Osteoblast (primary cell): Measurements from ENCODE around the gene IFNB1. TPM values are rescaled to one million over a fixed set of nuclear protein-coding genes. Genes with fewer than 3 reads are reported as not detected.

Experiments used
- DNase-seq: peaks from one replicate; pipeline ENCODE4 v3.0.0; 2011; ENCODE audit warnings: low spot score, mixed read lengths; ENCODE audit not compliant: insufficient read length; ENCODE audit errors: missing footprints
- H2AFZ ChIP-seq: 2 replicates; pipeline ENCODE4 v1.6.0; 2011; ENCODE audit warnings: mild to moderate bottlenecking, low read length
- H3K27ac ChIP-seq: 2 replicates; pipeline ENCODE4 v1.5.1; 2011; ENCODE audit warnings: mild to moderate bottlenecking, low read depth, low read length, moderate library complexity
- H3K27me3 ChIP-seq: 2 replicates; pipeline ENCODE4 v1.6.0; 2012; ENCODE audit warnings: mild to moderate bottlenecking, control low read depth, inconsistent platforms, low read length, moderate library complexity; ENCODE audit not compliant: insufficient read depth
- H3K36me3 ChIP-seq: 2 replicates; pipeline ENCODE4 v1.5.1; 2011; ENCODE audit warnings: mild to moderate bottlenecking, low read length, control low read depth, moderate library complexity; ENCODE audit not compliant: insufficient read depth
- H3K4me1 ChIP-seq: 2 replicates; pipeline ENCODE4 v1.5.1; 2011; ENCODE audit warnings: mild to moderate bottlenecking, low read length, control low read depth, moderate library complexity; ENCODE audit not compliant: insufficient read depth
- H3K4me2 ChIP-seq: 2 replicates; pipeline ENCODE4 v1.6.0; 2011; ENCODE audit warnings: mild to moderate bottlenecking, low read length; ENCODE audit not compliant: insufficient read depth
- H3K4me3 ChIP-seq: fragments of 200-600 bp; sonication (generic); 3 replicates; pipeline ENCODE4 v1.5.1; 2012; ENCODE audit warnings: mild to moderate bottlenecking, low read length, inconsistent platforms; ENCODE audit not compliant: insufficient read depth
- H3K79me2 ChIP-seq: 2 replicates; pipeline ENCODE4 v1.6.0; 2012; ENCODE audit warnings: mild to moderate bottlenecking, low read length, control low read depth, inconsistent platforms; ENCODE audit not compliant: insufficient read depth
- H3K9me3 ChIP-seq: 2 replicates; pipeline ENCODE4 v1.5.1; 2011; ENCODE audit warnings: low read depth, low read length, control low read depth
- H4K20me1 ChIP-seq: 2 replicates; pipeline ENCODE4 v1.6.0; 2012; ENCODE audit warnings: mild to moderate bottlenecking, low read length, control low read depth; ENCODE audit not compliant: insufficient read depth
- total RNA-seq: library from RNA; depleted of rRNA; stranded (reverse); fragments of >200 nt; gene quantifications from 2 replicates; pipeline ENCODE4 v1.2.3, GENCODE V29; 2012
- TF ChIP-seq, protein P1 (sequence below): IDR thresholded peaks from 2 replicates; pipeline ENCODE4 v1.5.1; 2011; ENCODE audit warnings: mild to moderate bottlenecking, low read depth, low read length, moderate library complexity; ENCODE audit errors: extremely low read depth

The IFNB1 gene
- total RNA-seq, 1 donor = not detected

DNA sequence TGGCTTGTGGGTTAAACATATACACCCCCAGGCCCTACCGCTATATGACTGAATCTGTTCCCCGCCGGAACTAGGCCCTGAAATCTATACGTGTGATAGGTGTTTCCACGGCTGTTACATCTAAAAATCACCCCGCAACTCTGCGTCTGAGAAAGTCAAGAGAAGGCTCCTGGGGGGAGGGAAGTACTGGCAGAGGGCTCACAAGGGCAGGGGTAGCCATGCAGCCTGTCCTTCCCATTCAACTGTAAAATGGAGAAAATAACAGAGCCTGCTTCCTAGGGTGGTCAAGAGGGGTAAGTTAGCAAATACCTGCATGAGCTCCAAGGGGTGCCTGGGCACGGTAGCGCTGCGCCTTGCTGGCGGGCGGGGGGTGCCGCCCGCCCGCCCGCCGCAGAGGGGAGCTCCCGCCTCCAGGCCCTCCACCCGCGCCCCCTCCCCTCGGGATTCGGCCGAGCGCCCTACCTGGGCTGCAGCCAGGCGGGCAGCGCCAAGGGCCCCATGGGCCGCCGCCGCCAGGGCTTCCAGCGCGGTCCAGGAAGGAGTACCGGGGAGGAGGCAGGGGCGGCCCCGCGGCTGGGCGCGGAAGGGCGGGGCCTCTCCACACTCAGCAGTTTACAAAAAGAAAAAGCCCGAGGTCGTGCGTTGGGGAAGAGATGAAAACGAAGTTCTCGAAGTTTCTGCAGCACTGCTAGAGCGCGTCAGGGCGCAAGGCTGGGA, 46.5 kb downstream of the IFNB1 start, which contains the start of gene HACD4:
TSS of gene HACD4 (minus strand) at position 550 of the 717 bp plus-strand sequence. CDS start at position 500, 50 bp downstream.
- peak; percentile 92 for DNase-seq
- H3K4me1 ChIP-seq = peaks cover 20% of the 10 kb centered on the region
- H4K20me1 ChIP-seq = no peaks in the 10 kb centered on the region
- peak within 1 kb of the TSS; percentile 30 for H3K27ac ChIP-seq
- H3K4me2 ChIP-seq = peak within 1 kb of the TSS; percentile 92
- TF ChIP-seq, protein P1, sequence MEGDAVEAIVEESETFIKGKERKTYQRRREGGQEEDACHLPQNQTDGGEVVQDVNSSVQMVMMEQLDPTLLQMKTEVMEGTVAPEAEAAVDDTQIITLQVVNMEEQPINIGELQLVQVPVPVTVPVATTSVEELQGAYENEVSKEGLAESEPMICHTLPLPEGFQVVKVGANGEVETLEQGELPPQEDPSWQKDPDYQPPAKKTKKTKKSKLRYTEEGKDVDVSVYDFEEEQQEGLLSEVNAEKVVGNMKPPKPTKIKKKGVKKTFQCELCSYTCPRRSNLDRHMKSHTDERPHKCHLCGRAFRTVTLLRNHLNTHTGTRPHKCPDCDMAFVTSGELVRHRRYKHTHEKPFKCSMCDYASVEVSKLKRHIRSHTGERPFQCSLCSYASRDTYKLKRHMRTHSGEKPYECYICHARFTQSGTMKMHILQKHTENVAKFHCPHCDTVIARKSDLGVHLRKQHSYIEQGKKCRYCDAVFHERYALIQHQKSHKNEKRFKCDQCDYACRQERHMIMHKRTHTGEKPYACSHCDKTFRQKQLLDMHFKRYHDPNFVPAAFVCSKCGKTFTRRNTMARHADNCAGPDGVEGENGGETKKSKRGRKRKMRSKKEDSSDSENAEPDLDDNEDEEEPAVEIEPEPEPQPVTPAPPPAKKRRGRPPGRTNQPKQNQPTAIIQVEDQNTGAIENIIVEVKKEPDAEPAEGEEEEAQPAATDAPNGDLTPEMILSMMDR = no peak
- no peaks in the 10 kb centered on the region for H3K36me3 ChIP-seq
- no peaks in the 10 kb centered on the region for H3K9me3 ChIP-seq
- H2AFZ ChIP-seq = peak within 1 kb of the TSS; percentile 93
- no peaks in the 10 kb centered on the region for H3K27me3 ChIP-seq
- H3K4me3 ChIP-seq = peak within 1 kb of the TSS; percentile 75
- H3K79me2 ChIP-seq = no peaks in the 10 kb centered on the region

DNA sequence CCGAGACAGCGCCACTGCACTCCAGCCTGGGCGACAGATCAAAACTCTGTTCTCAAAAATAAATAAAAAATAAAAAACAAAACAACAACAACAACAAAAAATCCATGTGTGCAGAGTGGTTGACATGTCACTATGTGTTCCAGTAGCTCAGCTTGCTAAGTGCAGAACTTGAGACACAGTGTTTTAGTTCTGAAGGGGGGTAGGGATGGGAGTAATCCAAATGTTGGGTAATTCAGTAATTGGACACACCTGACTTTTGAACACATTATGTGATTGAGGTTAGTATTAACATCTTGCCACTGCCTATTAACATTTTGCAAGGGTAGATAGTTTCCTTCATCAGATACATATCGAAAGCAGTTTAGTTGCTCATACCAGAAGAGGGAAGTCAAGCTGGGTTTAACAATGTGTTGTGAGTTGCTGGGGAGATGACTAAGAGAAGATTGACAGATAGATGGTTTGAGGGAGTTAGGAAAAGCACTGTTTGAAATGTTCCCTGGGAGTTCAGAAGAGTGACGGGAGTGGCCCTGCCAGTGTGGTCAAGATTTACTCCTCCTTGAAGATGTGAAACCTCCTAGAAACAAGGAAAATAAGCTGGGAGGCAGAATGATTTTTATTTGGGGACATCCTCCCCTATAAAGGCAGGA, 47.2 kb downstream of the IFNB1 start:
- Histone ChIP-seq H3K4me2 (peak overlapping the region; percentile 92), H3K27me3 (no peaks in the 10 kb centered on the region), H3K4me1 (peaks cover 20% of the 10 kb centered on the region), H3K27ac (peak overlapping the region; percentile 30), H2AFZ (peak overlapping the region; percentile 93), H4K20me1 (no peaks in the 10 kb centered on the region), H3K79me2 (no peaks in the 10 kb centered on the region), H3K4me3 (peak overlapping the region; percentile 75), H3K36me3 (no peaks in the 10 kb centered on the region), H3K9me3 (no peaks in the 10 kb centered on the region)
- peak; percentile 93 for DNase-seq
- TF ChIP-seq, protein P1 = no peak

DNA sequence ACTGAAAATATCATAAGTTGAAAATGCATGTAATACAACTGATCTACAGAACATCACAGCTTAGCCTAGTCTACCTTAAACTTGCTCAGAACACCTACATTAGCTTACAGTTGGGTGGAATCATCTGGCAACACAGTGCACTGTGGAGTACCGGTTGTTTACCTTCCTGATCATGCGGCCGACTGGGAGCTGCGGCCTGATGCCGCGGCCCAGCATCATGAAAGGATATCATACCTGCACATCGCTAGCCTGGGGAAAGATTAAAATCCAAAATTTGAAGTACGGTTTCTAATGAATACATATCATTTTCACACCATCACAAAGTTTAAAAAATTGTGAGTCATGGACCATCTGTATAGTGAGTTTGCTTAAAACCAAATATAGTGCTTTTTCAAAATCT, 48.1 kb downstream of the IFNB1 start:
- H3K27me3 ChIP-seq = no peaks in the 10 kb centered on the region
- no peak for DNase-seq
- no peaks in the 10 kb centered on the region for H4K20me1 ChIP-seq
- H3K4me3 ChIP-seq = no peak overlapping the region
- no peak overlapping the region for H3K27ac ChIP-seq
- peaks cover 20% of the 10 kb centered on the region for H3K4me1 ChIP-seq
- H3K36me3 ChIP-seq = no peaks in the 10 kb centered on the region
- H3K9me3 ChIP-seq = no peaks in the 10 kb centered on the region
- H2AFZ ChIP-seq = no peak overlapping the region
- TF ChIP-seq, protein P1 = no peak
- no peaks in the 10 kb centered on the region for H3K79me2 ChIP-seq
- no peak overlapping the region for H3K4me2 ChIP-seq

DNA sequence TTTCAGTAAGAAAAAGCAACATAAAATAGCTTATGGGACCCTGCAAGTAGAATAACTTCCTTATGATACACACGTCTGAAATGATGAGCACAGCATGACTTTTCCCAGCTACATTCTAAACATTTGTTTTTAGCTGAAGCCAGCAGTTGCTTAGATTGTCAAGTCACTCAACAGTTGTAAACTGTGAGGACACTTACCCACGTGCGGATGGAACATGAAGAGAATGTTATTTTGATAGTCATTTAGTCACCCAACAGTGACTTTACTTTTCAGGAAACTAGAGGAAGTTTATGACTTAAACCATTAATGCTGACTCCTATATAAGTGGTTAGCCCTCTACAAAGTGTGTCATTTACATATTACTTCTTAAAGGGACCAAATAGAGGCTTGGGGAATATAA, 49.3 kb downstream of the IFNB1 start:
- H3K79me2 ChIP-seq = no peaks in the 10 kb centered on the region
- H3K4me1 ChIP-seq = peaks cover 20% of the 10 kb centered on the region
- H3K4me2 ChIP-seq = no peak overlapping the region
- no peak overlapping the region for H3K4me3 ChIP-seq
- H4K20me1 ChIP-seq = no peaks in the 10 kb centered on the region
- H3K36me3 ChIP-seq = no peaks in the 10 kb centered on the region
- peak; percentile 80 for DNase-seq
- no peaks in the 10 kb centered on the region for H3K9me3 ChIP-seq
- TF ChIP-seq, protein P1 = no peak
- peak overlapping the region; percentile 16 for H2AFZ ChIP-seq
- H3K27ac ChIP-seq = no peak overlapping the region
- no peaks in the 10 kb centered on the region for H3K27me3 ChIP-seq
